GM12865 (cell line): ENCODE measurements around the gene SLC10A4.

ENCODE experiments used
- DNase-seq: peaks from one replicate; pipeline ENCODE4 v3.0.0; 2010; ENCODE audit warnings: low read depth
- H3K4me3 ChIP-seq: 2 replicates; pipeline ENCODE4 v1.5.1; 2011; ENCODE audit warnings: mild to moderate bottlenecking, low read depth, low read length, control low read depth
- CTCF ChIP-seq: IDR thresholded peaks from 2 replicates; pipeline ENCODE4 v1.5.1; 2011; ENCODE audit warnings: low read length, control low read depth, low read depth, inconsistent platforms; ENCODE audit not compliant: insufficient read depth; ENCODE audit errors: missing control alignments

Gene SLC10A4

GRCh38 chr4:48470137-48470536 is 13.0 kb upstream of the SLC10A4 start:
- no peak overlapping the region for H3K4me3 ChIP-seq
- no peak for TF ChIP-seq CTCF
- no peak for DNase-seq

- TF ChIP-seq CTCF: no peak
- DNase-seq: no peak
- no peak overlapping the region for H3K4me3 ChIP-seq
Measured at GRCh38 chr4:48470570-48470969, 12.6 kb upstream of the SLC10A4 start.

GRCh38 chr4:48472794-48473193 is 10.3 kb upstream of the SLC10A4 start:
- DNase-seq: no peak
- H3K4me3 ChIP-seq: no peak overlapping the region
- TF ChIP-seq CTCF: no peak

- H3K4me3 ChIP-seq: no peak overlapping the region
- no peak for TF ChIP-seq CTCF
- DNase-seq: no peak
Measured at GRCh38 chr4:48475770-48476169, 7.4 kb upstream of the SLC10A4 start.

GRCh38 chr4:48478273-48478672 is 4.9 kb upstream of the SLC10A4 start:
- no peak for DNase-seq
- no peak for TF ChIP-seq CTCF

GRCh38 chr4:48481581-48481980 is 1.6 kb upstream of the SLC10A4 start:
- H3K4me3 ChIP-seq: no peak overlapping the region
- TF ChIP-seq CTCF: no peak
- DNase-seq: no peak

More at GRCh38 chr4:48478273-48478672, 4.9 kb upstream of the SLC10A4 start:
- H3K4me3 ChIP-seq: no peak overlapping the region

- no peak overlapping the region for H3K4me3 ChIP-seq
- no peak for TF ChIP-seq CTCF
- DNase-seq: no peak
Measured at GRCh38 chr4:48483777-48484493, 792 bp downstream of the SLC10A4 start.
